K562 (cell line): Measurements from ENCODE around the gene PPP6R3. TPM values are rescaled to one million over a fixed set of nuclear protein-coding genes. Genes with fewer than 3 reads are reported as not detected.

ENCODE experiments used
- ATAC-seq: fragments of 200-7000 bp; cut with Tn5 transposase; 3 replicates; pipeline ENCODE4 v1.9.1; 2020; ENCODE audit warnings: moderate library complexity
- BruUV-seq: library from RNA; stranded (reverse); fragments of 400-500 nt; replicated peaks from 2 replicates; lab custom pipeline; 2021; lab: Mats Ljungman, UMichigan
- CTCF ChIA-PET: fragments of 300-600 bp; formaldehyde crosslinking; extraction: SDS; loops from one replicate; lab custom pipeline; 2021; ENCODE audit warnings: low intra/inter-chr PET ratio; lab: Yijun Ruan, JAX
- POLR2A ChIA-PET: fragments of 300-600, 350-650 bp; sonication (Branson Sonifier 250); formaldehyde crosslinking; extraction: SDS; loops from one replicate; lab custom pipeline; 2021; ENCODE audit warnings: antibody characterized with exemption, inconsistent platforms; lab: Yijun Ruan, JAX
- DNase-seq, 4 experiments: peaks; one replicate each; pipeline versions ENCODE4 v3.0.0 to v3.0.0-alpha.2; 2011 to 2018; ENCODE audit warnings: low spot score in 3 of 4, mixed read lengths in 3 of 4; ENCODE audit errors: extremely low read depth in 1 of 4
- FAIRE-seq: peaks from 2 replicates; lab custom pipeline; 2011; peaks lifted over from hg19 to GRCh38; lab: Jason Lieb, UNC
- H2AFZ ChIP-seq: 2 replicates; pipeline ENCODE4 v1.6.0; 2011; ENCODE audit warnings: low read depth, low read length, control low read depth, inconsistent platforms
- H3K27ac ChIP-seq: fragments of 200-600 bp; 3 replicates; pipeline ENCODE4 v1.8.0; 2011; ENCODE audit warnings: low read depth, mild to moderate bottlenecking, control low read depth, inconsistent platforms, low read length, moderate library complexity, mixed read lengths; ENCODE audit errors: extremely low read depth
- H3K27me3 ChIP-seq, 2 experiments: fragments of 300-600 bp in 1 of 2; 2 replicates in 1 of 2; 3 replicates in 1 of 2; pipeline versions ENCODE4 v1.6.0 to v1.8.0; 2011; ENCODE audit warnings: inconsistent platforms in 2 of 2, low read length in 2 of 2, mild to moderate bottlenecking in 1 of 2, mixed read lengths in 1 of 2, moderate library complexity in 1 of 2; ENCODE audit not compliant: control insufficient read depth in 2 of 2, insufficient read depth in 2 of 2
- H3K36me3 ChIP-seq: fragments of 300-600 bp; 3 replicates; pipeline ENCODE4 v1.8.0; 2011; ENCODE audit warnings: mild to moderate bottlenecking, low read length, inconsistent platforms; ENCODE audit not compliant: control insufficient read depth, insufficient read depth
- H3K4me1 ChIP-seq, 2 experiments: fragments of 200-600 bp in 1 of 2; replicated peaks in 1 of 2; 2 replicates in 1 of 2; 3 replicates in 1 of 2; pipeline versions ENCODE4 v1.5.1 to v1.8.0; 2011; ENCODE audit warnings: inconsistent platforms in 2 of 2, low read length in 2 of 2, mild to moderate bottlenecking in 1 of 2, mixed read lengths in 1 of 2, moderate library complexity in 1 of 2; ENCODE audit not compliant: control insufficient read depth in 2 of 2, insufficient read depth in 2 of 2
- H3K4me2 ChIP-seq: 2 replicates; pipeline ENCODE4 v1.6.1; 2011; ENCODE audit warnings: low read length, control low read depth, inconsistent platforms, mixed read lengths; ENCODE audit not compliant: insufficient read depth
- H3K4me3 ChIP-seq: fragments of 200-600 bp; sonication (generic), shearing (Covaris generic); 2 replicates; pipeline ENCODE4 v1.5.1; 2016; ENCODE audit warnings: control low read depth, inconsistent platforms
- H3K79me2 ChIP-seq: fragments of 200-600 bp; 3 replicates; pipeline ENCODE4 v1.8.0; 2011; ENCODE audit warnings: low read length, inconsistent platforms; ENCODE audit not compliant: control insufficient read depth, insufficient read depth
- H3K9ac ChIP-seq, 2 experiments: 2 replicates each; pipeline versions ENCODE4 v1.6.0 to v1.6.1; 2011; ENCODE audit warnings: low read depth in 2 of 2, low read length in 2 of 2, control low read depth in 1 of 2, inconsistent platforms in 1 of 2, mild to moderate bottlenecking in 1 of 2, mixed read lengths in 1 of 2; ENCODE audit not compliant: insufficient read depth in 1 of 2
- H3K9me1 ChIP-seq: one replicate; pipeline ENCODE4 v1.6.0; 2011; ENCODE audit warnings: inconsistent platforms, mild to moderate bottlenecking, low read length, moderate library complexity; ENCODE audit not compliant: control insufficient read depth, insufficient read depth
- H3K9me3 ChIP-seq: replicated peaks from 2 replicates; pipeline ENCODE4 v1.5.1; 2011; ENCODE audit warnings: low read depth, low read length, inconsistent platforms; ENCODE audit not compliant: control insufficient read depth, insufficient read depth
- H4K20me1 ChIP-seq: replicated peaks from 2 replicates; pipeline ENCODE4 v1.6.1; 2011; ENCODE audit warnings: low read length, inconsistent platforms, mixed read lengths; ENCODE audit not compliant: control insufficient read depth, insufficient read depth
- GTF3C2 ChIP-seq: IDR thresholded peaks from 3 replicates; pipeline ENCODE4 v1.6.1; 2011; ENCODE audit warnings: borderline replicate concordance, mild to moderate bottlenecking, moderate library complexity; ENCODE audit not compliant: insufficient read length; ENCODE audit errors: extremely low read depth
- HMG20A ChIP-seq: fragments of 450-650 bp; formaldehyde crosslinking; conservative IDR thresholded peaks from 2 replicates; pipeline ENCODE4 v1.4.0; 2020; ENCODE audit warnings: mild to moderate bottlenecking, mixed read lengths
- NR4A1 ChIP-seq, 2 experiments: fragments of 250-450 bp in 1 of 2; fragments of 450-650 bp in 1 of 2; sonication (Bioruptor Pico) in 1 of 2; IDR thresholded peaks; 2 replicates each; pipeline versions ENCODE4 v1.4.0 to v1.6.1; 2016 to 2020; ENCODE audit warnings: mild to moderate bottlenecking in 2 of 2, missing compliant biosample characterization in 1 of 2, missing genetic modification characterization in 1 of 2, moderate library complexity in 1 of 2
- RBM15 ChIP-seq: fragments of 200-400 bp; formaldehyde crosslinking; IDR thresholded peaks from 2 replicates; pipeline ENCODE4 v1.6.1; 2018; ENCODE audit warnings: mild to moderate bottlenecking, low read length, moderate library complexity; ENCODE audit not compliant: insufficient read depth
- RUNX1 ChIP-seq: sonication (generic); IDR thresholded peaks from 2 replicates; pipeline ENCODE4 v1.6.1; 2016; ENCODE audit warnings: antibody characterized with exemption, low read depth
- STAT5A ChIP-seq: IDR thresholded peaks from 2 replicates; pipeline ENCODE4 v1.6.1; 2012; ENCODE audit warnings: low read length, inconsistent platforms, borderline replicate concordance
- ZNF146 ChIP-seq: IDR thresholded peaks from one replicate; pipeline ENCODE4 v1.6.1; 2018; ENCODE audit warnings: missing compliant biosample characterization; ENCODE audit not compliant: unreplicated experiment
- WGBS: fragments of 100-300 bp; shearing (Covaris generic); methylation state at CpG from one replicate; pipeline ENCODE4 v1.1.6; 2016; ENCODE audit warnings: low coverage, mixed read lengths; ENCODE audit not compliant: insufficient coverage; ENCODE audit errors: missing lambda C conversion rate; 5-methylcytosine and 5-hydroxymethylcytosine counted together
- in situ Hi-C: fragments of 300-500 bp; cut with MboI; formaldehyde crosslinking; loops from 4 replicates; pipeline ENCODE4 v1.15.0; 2018; ENCODE audit warnings: inconsistent platforms, mixed read lengths
- intact Hi-C: fragments of 100-400 bp; cut with micrococcal nuclease; formaldehyde crosslinking; loops from 2 replicates; pipeline ENCODE4 v1.14.2; 2022
- polyA plus RNA-seq, 8 experiments: library from polyadenylated mRNA; depleted of rRNA in 4 of 8; stranded (reverse) in 5 of 8; unstranded in 3 of 8; fragments of >200 nt; fragmentation: Nextera tagmentation in 2 of 8; fragmentation: Illumina TruSeq in 1 of 8; extraction: Ambion mirVana in 2 of 8; extraction: Trizol in 1 of 8; gene quantifications; 2 replicates each; pipeline versions ENCODE4 v1.2.1 to v1.2.3, GENCODE V29; 2011 to 2014; ENCODE audit warnings: inconsistent platforms in 1 of 8, missing spikeins in 1 of 8
- total RNA-seq, 7 experiments: library from RNA; depleted of rRNA in 6 of 7; stranded (reverse); fragments of >200 nt in 6 of 7; fragmentation: Illumina TruSeq in 2 of 7; extraction: Trizol in 2 of 7; gene quantifications; 2 replicates each; pipeline versions ENCODE4 v1.2.1 to v1.2.3, GENCODE V29; 2011 to 2021; ENCODE audit warnings: low replicate concordance in 1 of 7
- TF ChIP-seq, protein P1 (sequence below): sonication (generic); formaldehyde crosslinking; IDR thresholded peaks from 2 replicates; pipeline ENCODE4 v1.8.0; 2023; ENCODE audit warnings: missing genetic modification reagents, mild to moderate bottlenecking, borderline replicate concordance
- TF ChIP-seq, protein P2 (sequence below), 2 experiments: fragments of 450-650 bp in 1 of 2; sonication (generic) in 1 of 2; formaldehyde crosslinking in 1 of 2; IDR thresholded peaks in 1 of 2; conservative IDR thresholded peaks in 1 of 2; 2 replicates each; pipeline versions ENCODE4 v1.6.1 to v1.8.1; 2016 to 2023; ENCODE audit warnings: mild to moderate bottlenecking in 2 of 2, moderate library complexity in 2 of 2, inconsistent platforms in 1 of 2, missing genetic modification reagents in 1 of 2

The PPP6R3 gene
- total and polyA plus RNA-seq, 9 of the 15 experiments (the other 6 are each of a cell fraction or from before 2014, with no cell fraction given): 20.3 to 117 (median 80.6) TPM

GRCh38 chr11:68582416-68583040 is 122.0 kb downstream of the PPP6R3 start (continued):
- TF ChIP-seq RUNX1 (no peak), HMG20A (CRISPR knock-in tag) (no peak), STAT5A (no peak), NR4A1 (CRISPR knock-in tag; IDR thresholded peaks at IDR 0.05) (no peak), NR4A1 (tag; IDR thresholded peaks at IDR 0.05) (no peak), ZNF146 (CRISPR knock-in tag) (no peak), RBM15 (no peak), GTF3C2 (no peak)

DNA sequence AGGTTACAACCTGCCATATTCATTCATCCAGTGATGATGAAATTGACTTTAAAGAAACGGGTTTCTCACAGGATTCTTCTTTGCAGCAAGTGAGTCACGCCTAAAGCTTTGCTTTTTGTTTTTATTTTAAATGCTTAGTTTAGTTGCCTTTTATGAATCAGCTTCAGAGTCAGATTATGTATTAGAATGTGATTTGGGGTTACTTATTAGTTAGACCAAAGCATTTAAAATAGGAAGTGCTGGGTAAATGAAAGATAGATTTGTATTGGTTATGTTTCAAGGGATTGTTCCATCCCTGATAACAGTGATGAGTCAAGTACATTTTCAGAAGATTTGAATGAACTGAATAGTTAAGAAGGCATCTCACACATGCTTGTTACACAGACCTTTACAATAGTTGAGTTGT is 122.5 kb downstream of the PPP6R3 start:
- peaks cover 6% of the 10 kb centered on the region; the same call in 1 of the 3 replicates for H3K79me2 ChIP-seq
- intact Hi-C loops (no loop called here), in situ Hi-C loops (no loop called here)
- H3K9ac ChIP-seq: no peak overlapping the region
- peaks cover 5% of the 10 kb centered on the region for H3K9me1 ChIP-seq
- BruUV-seq: no TSS peak
- H3K27ac ChIP-seq: no peak overlapping the region
- H3K4me3 ChIP-seq: no peak overlapping the region
- no peaks in the 10 kb centered on the region for H4K20me1 ChIP-seq
- peaks cover 90% of the 10 kb centered on the region for H3K36me3 ChIP-seq
- H3K9me3 ChIP-seq: no peaks in the 10 kb centered on the region
- DNase-seq (no peak), ATAC-seq (no peak), FAIRE-seq (no peak)
- ChIA-PET CTCF (no interaction called here), POLR2A (no interaction called here)
- no peaks in the 10 kb centered on the region; a peak in 1 of 5 replicates for H3K4me1 ChIP-seq
- H3K4me2 ChIP-seq: no peak overlapping the region
- H2AFZ ChIP-seq: no peak overlapping the region
- 70% methylated on average over 2 of the region's 2 CpGs for WGBS
- no peaks in the 10 kb centered on the region for H3K27me3 ChIP-seq
- TF ChIP-seq, protein P1, sequence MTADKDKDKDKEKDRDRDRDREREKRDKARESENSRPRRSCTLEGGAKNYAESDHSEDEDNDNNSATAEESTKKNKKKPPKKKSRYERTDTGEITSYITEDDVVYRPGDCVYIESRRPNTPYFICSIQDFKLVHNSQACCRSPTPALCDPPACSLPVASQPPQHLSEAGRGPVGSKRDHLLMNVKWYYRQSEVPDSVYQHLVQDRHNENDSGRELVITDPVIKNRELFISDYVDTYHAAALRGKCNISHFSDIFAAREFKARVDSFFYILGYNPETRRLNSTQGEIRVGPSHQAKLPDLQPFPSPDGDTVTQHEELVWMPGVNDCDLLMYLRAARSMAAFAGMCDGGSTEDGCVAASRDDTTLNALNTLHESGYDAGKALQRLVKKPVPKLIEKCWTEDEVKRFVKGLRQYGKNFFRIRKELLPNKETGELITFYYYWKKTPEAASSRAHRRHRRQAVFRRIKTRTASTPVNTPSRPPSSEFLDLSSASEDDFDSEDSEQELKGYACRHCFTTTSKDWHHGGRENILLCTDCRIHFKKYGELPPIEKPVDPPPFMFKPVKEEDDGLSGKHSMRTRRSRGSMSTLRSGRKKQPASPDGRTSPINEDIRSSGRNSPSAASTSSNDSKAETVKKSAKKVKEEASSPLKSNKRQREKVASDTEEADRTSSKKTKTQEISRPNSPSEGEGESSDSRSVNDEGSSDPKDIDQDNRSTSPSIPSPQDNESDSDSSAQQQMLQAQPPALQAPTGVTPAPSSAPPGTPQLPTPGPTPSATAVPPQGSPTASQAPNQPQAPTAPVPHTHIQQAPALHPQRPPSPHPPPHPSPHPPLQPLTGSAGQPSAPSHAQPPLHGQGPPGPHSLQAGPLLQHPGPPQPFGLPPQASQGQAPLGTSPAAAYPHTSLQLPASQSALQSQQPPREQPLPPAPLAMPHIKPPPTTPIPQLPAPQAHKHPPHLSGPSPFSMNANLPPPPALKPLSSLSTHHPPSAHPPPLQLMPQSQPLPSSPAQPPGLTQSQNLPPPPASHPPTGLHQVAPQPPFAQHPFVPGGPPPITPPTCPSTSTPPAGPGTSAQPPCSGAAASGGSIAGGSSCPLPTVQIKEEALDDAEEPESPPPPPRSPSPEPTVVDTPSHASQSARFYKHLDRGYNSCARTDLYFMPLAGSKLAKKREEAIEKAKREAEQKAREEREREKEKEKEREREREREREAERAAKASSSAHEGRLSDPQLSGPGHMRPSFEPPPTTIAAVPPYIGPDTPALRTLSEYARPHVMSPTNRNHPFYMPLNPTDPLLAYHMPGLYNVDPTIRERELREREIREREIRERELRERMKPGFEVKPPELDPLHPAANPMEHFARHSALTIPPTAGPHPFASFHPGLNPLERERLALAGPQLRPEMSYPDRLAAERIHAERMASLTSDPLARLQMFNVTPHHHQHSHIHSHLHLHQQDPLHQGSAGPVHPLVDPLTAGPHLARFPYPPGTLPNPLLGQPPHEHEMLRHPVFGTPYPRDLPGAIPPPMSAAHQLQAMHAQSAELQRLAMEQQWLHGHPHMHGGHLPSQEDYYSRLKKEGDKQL (CRISPR knock-in tag): no peak
- TF ChIP-seq, protein P2, sequence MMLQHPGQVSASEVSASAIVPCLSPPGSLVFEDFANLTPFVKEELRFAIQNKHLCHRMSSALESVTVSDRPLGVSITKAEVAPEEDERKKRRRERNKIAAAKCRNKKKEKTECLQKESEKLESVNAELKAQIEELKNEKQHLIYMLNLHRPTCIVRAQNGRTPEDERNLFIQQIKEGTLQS (IDR thresholded peaks at IDR 0.05): peak; percentile 35; the same call in 1 of the 2 replicates
- TF ChIP-seq, protein P2 (CRISPR knock-in tag; conservative IDR thresholded peaks at IDR 0.05): no peak
